ENCODE measurements around the gene LRPPRC. TPM values are rescaled to one million over a fixed set of nuclear protein-coding genes. Genes with fewer than 3 reads are reported as not detected.

Gene LRPPRC
- total RNA-seq, 1 donor, result 57.2 TPM

GRCh38 chr2:43946685-43947084, 49.1 kb downstream of the LRPPRC start:
- H3K27me3 ChIP-seq (ENCODE audit: insufficient read depth, low read length), result no peaks in the 10 kb centered on the region
- H2AFZ ChIP-seq (ENCODE audit: low read length), result no peak overlapping the region
- peak; percentile 34 for DNase-seq (ENCODE audit: insufficient read length, low spot score, missing footprints)
- H3K79me2 ChIP-seq (ENCODE audit: insufficient read depth, low read length), result no peaks in the 10 kb centered on the region
- H3K36me3 ChIP-seq (ENCODE audit: insufficient read depth, low read length), result peaks cover 71% of the 10 kb centered on the region
- no peak overlapping the region for H3K27ac ChIP-seq (ENCODE audit: low read depth, low read length)
- no peaks in the 10 kb centered on the region for H4K20me1 ChIP-seq (ENCODE audit: insufficient read depth, low read length)
- no peaks in the 10 kb centered on the region for H3K4me1 ChIP-seq (ENCODE audit: insufficient read depth, low read length)
- no peak overlapping the region for H3K4me3 ChIP-seq (ENCODE audit: insufficient read depth, low read length)
- no peak overlapping the region for H3K4me2 ChIP-seq (ENCODE audit: insufficient read depth, low read length)
- TF ChIP-seq, protein P1, sequence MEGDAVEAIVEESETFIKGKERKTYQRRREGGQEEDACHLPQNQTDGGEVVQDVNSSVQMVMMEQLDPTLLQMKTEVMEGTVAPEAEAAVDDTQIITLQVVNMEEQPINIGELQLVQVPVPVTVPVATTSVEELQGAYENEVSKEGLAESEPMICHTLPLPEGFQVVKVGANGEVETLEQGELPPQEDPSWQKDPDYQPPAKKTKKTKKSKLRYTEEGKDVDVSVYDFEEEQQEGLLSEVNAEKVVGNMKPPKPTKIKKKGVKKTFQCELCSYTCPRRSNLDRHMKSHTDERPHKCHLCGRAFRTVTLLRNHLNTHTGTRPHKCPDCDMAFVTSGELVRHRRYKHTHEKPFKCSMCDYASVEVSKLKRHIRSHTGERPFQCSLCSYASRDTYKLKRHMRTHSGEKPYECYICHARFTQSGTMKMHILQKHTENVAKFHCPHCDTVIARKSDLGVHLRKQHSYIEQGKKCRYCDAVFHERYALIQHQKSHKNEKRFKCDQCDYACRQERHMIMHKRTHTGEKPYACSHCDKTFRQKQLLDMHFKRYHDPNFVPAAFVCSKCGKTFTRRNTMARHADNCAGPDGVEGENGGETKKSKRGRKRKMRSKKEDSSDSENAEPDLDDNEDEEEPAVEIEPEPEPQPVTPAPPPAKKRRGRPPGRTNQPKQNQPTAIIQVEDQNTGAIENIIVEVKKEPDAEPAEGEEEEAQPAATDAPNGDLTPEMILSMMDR (IDR thresholded peaks at IDR 0.05; ENCODE audit: extremely low read depth, low read depth, low read length), result no peak
- no peaks in the 10 kb centered on the region for H3K9me3 ChIP-seq (ENCODE audit: low read depth, low read length)

DNA sequence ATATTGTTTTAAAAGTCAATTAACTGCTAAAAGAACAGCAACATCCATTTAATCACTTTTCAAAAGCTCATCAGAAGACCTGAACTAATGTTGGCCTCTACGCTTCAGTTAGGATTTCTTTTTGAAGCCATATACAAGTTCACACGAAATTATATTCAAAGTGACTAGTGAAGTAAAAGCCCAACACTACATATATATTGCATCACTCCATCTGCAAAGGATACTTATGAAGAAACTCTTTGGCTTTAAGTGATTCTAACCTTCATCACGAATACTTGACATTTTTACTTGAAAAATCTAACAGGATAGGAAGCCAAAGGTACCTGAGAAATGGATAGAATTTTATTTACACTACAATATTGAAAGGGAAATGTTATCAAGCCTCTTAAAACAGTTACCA, 50.4 kb downstream of the LRPPRC start:
- Histone ChIP-seq H3K79me2 (ENCODE audit: insufficient read depth, low read length) (no peaks in the 10 kb centered on the region), H3K9me3 (ENCODE audit: low read depth, low read length) (no peaks in the 10 kb centered on the region), H3K4me1 (ENCODE audit: insufficient read depth, low read length) (no peaks in the 10 kb centered on the region), H3K36me3 (ENCODE audit: insufficient read depth, low read length) (peaks cover 62% of the 10 kb centered on the region), H3K4me3 (ENCODE audit: insufficient read depth, low read length) (no peak overlapping the region), H3K27me3 (ENCODE audit: insufficient read depth, low read length) (no peaks in the 10 kb centered on the region), H2AFZ (ENCODE audit: low read length) (no peak overlapping the region), H3K4me2 (ENCODE audit: insufficient read depth, low read length) (no peak overlapping the region), H4K20me1 (ENCODE audit: insufficient read depth, low read length) (no peaks in the 10 kb centered on the region), H3K27ac (ENCODE audit: low read depth, low read length) (no peak overlapping the region)
- TF ChIP-seq, protein P1 (IDR thresholded peaks at IDR 0.05; ENCODE audit: extremely low read depth, low read depth, low read length), result no peak
- DNase-seq (ENCODE audit: insufficient read length, low spot score, missing footprints), result no peak

- Histone ChIP-seq H2AFZ (ENCODE audit: low read length) (no peak overlapping the region), H3K27ac (ENCODE audit: low read depth, low read length) (no peak overlapping the region), H3K27me3 (ENCODE audit: insufficient read depth, low read length) (no peaks in the 10 kb centered on the region), H3K4me2 (ENCODE audit: insufficient read depth, low read length) (no peak overlapping the region), H3K4me3 (ENCODE audit: insufficient read depth, low read length) (no peak overlapping the region), H4K20me1 (ENCODE audit: insufficient read depth, low read length) (no peaks in the 10 kb centered on the region), H3K4me1 (ENCODE audit: insufficient read depth, low read length) (no peaks in the 10 kb centered on the region), H3K79me2 (ENCODE audit: insufficient read depth, low read length) (peaks cover 2% of the 10 kb centered on the region), H3K36me3 (ENCODE audit: insufficient read depth, low read length) (peaks cover 60% of the 10 kb centered on the region), H3K9me3 (ENCODE audit: low read depth, low read length) (no peaks in the 10 kb centered on the region)
- TF ChIP-seq, protein P1 (IDR thresholded peaks at IDR 0.05; ENCODE audit: extremely low read depth, low read depth, low read length), result no peak
- DNase-seq (ENCODE audit: insufficient read length, low spot score, missing footprints), result no peak
Observed at GRCh38 chr2:43944915-43945314, 50.9 kb downstream of the LRPPRC start.

GRCh38 chr2:43943809-43944452, 51.9 kb downstream of the LRPPRC start:
- no peak for DNase-seq (ENCODE audit: insufficient read length, low spot score, missing footprints)
- no peaks in the 10 kb centered on the region for H3K4me1 ChIP-seq (ENCODE audit: insufficient read depth, low read length)

More at GRCh38 chr2:43943809-43944452, 51.9 kb downstream of the LRPPRC start:
- H2AFZ ChIP-seq (ENCODE audit: low read length), result no peak overlapping the region
- no peak overlapping the region for H3K4me3 ChIP-seq (ENCODE audit: insufficient read depth, low read length)
- H3K4me2 ChIP-seq (ENCODE audit: insufficient read depth, low read length), result no peak overlapping the region
- H3K9me3 ChIP-seq (ENCODE audit: low read depth, low read length), result no peaks in the 10 kb centered on the region
- no peaks in the 10 kb centered on the region for H4K20me1 ChIP-seq (ENCODE audit: insufficient read depth, low read length)
- peaks cover 56% of the 10 kb centered on the region for H3K36me3 ChIP-seq (ENCODE audit: insufficient read depth, low read length)
- H3K27ac ChIP-seq (ENCODE audit: low read depth, low read length), result no peak overlapping the region
- TF ChIP-seq, protein P1 (IDR thresholded peaks at IDR 0.05; ENCODE audit: extremely low read depth, low read depth, low read length), result no peak
- H3K27me3 ChIP-seq (ENCODE audit: insufficient read depth, low read length), result no peaks in the 10 kb centered on the region
- peaks cover 6% of the 10 kb centered on the region for H3K79me2 ChIP-seq (ENCODE audit: insufficient read depth, low read length)

Measured in osteoblast (primary cell).